GM19452 (cell line): ENCODE data around the gene PLA2G2C.

Source experiments
- ATAC-seq: cut with Tn5 transposase; IDR thresholded peaks from one replicate; pipeline ENCODE4 v1.9.1; 2021; ENCODE audit not compliant: unreplicated experiment

The PLA2G2C gene

GRCh38 chr1:20184997-20185833 lies 1.1 kb downstream of the PLA2G2C start:
- no peak for ATAC-seq

- no peak for ATAC-seq
Observed at GRCh38 chr1:20184481-20184900, 1.8 kb downstream of the PLA2G2C start.

- ATAC-seq = no peak
Observed at GRCh38 chr1:20183616-20184271, 2.6 kb downstream of the PLA2G2C start.

GRCh38 chr1:20183035-20183434 lies 3.3 kb downstream of the PLA2G2C start:
- ATAC-seq = no peak

GRCh38 chr1:20182415-20182814 lies 3.9 kb downstream of the PLA2G2C start:
- ATAC-seq = no peak

GRCh38 chr1:20180844-20181207 lies 5.5 kb downstream of the PLA2G2C start:
- ATAC-seq = no peak

GRCh38 chr1:20180129-20180843 lies 6.0 kb downstream of the PLA2G2C start:
- ATAC-seq = no peak

GRCh38 chr1:20179371-20180128 lies 6.8 kb downstream of the PLA2G2C start:
- no peak for ATAC-seq

- no peak for ATAC-seq
Observed at GRCh38 chr1:20178634-20179370, 7.5 kb downstream of the PLA2G2C start.

GRCh38 chr1:20174937-20175666 lies 11.2 kb downstream of the PLA2G2C start:
- ATAC-seq = no peak

GRCh38 chr1:20172033-20172590 lies 14.2 kb downstream of the PLA2G2C start:
- ATAC-seq = no peak

- ATAC-seq = no peak
Observed at GRCh38 chr1:20169932-20170331, 16.4 kb downstream of the PLA2G2C start.

- no peak for ATAC-seq
Observed at GRCh38 chr1:20168564-20169491, 17.5 kb downstream of the PLA2G2C start.

- no peak for ATAC-seq
Observed at GRCh38 chr1:20167126-20167525, 19.2 kb downstream of the PLA2G2C start.

- no peak for ATAC-seq
Observed at GRCh38 chr1:20166051-20166450, 20.3 kb downstream of the PLA2G2C start.

GRCh38 chr1:20165522-20165951 lies 20.8 kb downstream of the PLA2G2C start:
- no peak for ATAC-seq

GRCh38 chr1:20164694-20165202 lies 21.6 kb downstream of the PLA2G2C start:
- ATAC-seq = no peak

- no peak for ATAC-seq
Observed at GRCh38 chr1:20160034-20160433, 26.3 kb downstream of the PLA2G2C start.
